WTC11 (cell line): ENCODE results near the gene LSM3. TPM values are rescaled to one million over a fixed set of nuclear protein-coding genes. Genes with fewer than 3 reads are reported as not detected.

Experiments used
- ATAC-seq: fragments of 200-7000 bp; cut with Tn5 transposase; 2 replicates; pipeline ENCODE4 v1.10.0; 2021; ENCODE audit warnings: mild to moderate bottlenecking, moderate library complexity
- CTCF ChIA-PET: fragments of 300-600 bp; sonication (Branson Sonifier 250); formaldehyde crosslinking; loops from one replicate; lab custom pipeline; 2021; ENCODE audit warnings: antibody characterized with exemption; lab: Charles Lee
- POLR2A ChIA-PET: fragments of 350-600 bp; sonication (Branson Sonifier 250); formaldehyde crosslinking; loops from one replicate; lab custom pipeline; 2021; ENCODE audit warnings: antibody characterized with exemption; lab: Charles Lee
- DNase-seq: peaks from one replicate; pipeline ENCODE4 v3.0.0; 2021; ENCODE audit warnings: low spot score
- H3K27ac Mint-ChIP-seq: 2 replicates; pipeline ENCODE4 v1.8.0; 2021; ENCODE audit warnings: mixed read lengths
- H3K27me3 Mint-ChIP-seq: 2 replicates; pipeline ENCODE4 v1.8.0; 2021; ENCODE audit warnings: low read depth, mild to moderate bottlenecking, moderate library complexity, mixed read lengths
- H3K36me3 Mint-ChIP-seq: 2 replicates; pipeline ENCODE4 v1.8.0; 2021; ENCODE audit warnings: mixed read lengths
- H3K4me1 Mint-ChIP-seq: 2 replicates; pipeline ENCODE4 v1.8.0; 2022; ENCODE audit warnings: mixed read lengths
- H3K4me3 Mint-ChIP-seq: 2 replicates; pipeline ENCODE4 v1.8.0; 2021; ENCODE audit warnings: mild to moderate bottlenecking, moderate library complexity, mixed read lengths
- H3K9me3 Mint-ChIP-seq: 2 replicates; pipeline ENCODE4 v1.8.0; 2021; ENCODE audit warnings: mixed read lengths
- ESRRA ChIP-seq: sonication (generic); formaldehyde crosslinking; IDR thresholded peaks from 2 replicates; pipeline ENCODE4 v1.8.1; 2022; ENCODE audit warnings: mild to moderate bottlenecking, missing genetic modification reagents, borderline replicate concordance
- IRF2 ChIP-seq: sonication (generic); formaldehyde crosslinking; IDR thresholded peaks from 2 replicates; pipeline ENCODE4 v1.8.0; 2022; ENCODE audit warnings: low read depth, missing genetic modification reagents, borderline replicate concordance
- NR2C2 ChIP-seq: sonication (generic); formaldehyde crosslinking; IDR thresholded peaks from 2 replicates; pipeline ENCODE4 v1.8.0; 2022; ENCODE audit warnings: mild to moderate bottlenecking, missing genetic modification reagents
- PRRX2 ChIP-seq: fragments of 250-450 bp; sonication (Bioruptor Pico); IDR thresholded peaks from 2 replicates; pipeline ENCODE4 v1.8.0; 2021; ENCODE audit warnings: mild to moderate bottlenecking
- ZBTB21 ChIP-seq: sonication (generic); formaldehyde crosslinking; IDR thresholded peaks from 2 replicates; pipeline ENCODE4 v1.8.1; 2023; ENCODE audit warnings: mild to moderate bottlenecking, missing genetic modification reagents, borderline replicate concordance
- ZNF232 ChIP-seq: sonication (generic); formaldehyde crosslinking; IDR thresholded peaks from 2 replicates; pipeline ENCODE4 v1.8.0; 2022; ENCODE audit warnings: mild to moderate bottlenecking, missing genetic modification reagents
- ZNF423 ChIP-seq: fragments of 250-450 bp; sonication (Bioruptor Pico); IDR thresholded peaks from 2 replicates; pipeline ENCODE4 v2.1.2; 2022; ENCODE audit warnings: mild to moderate bottlenecking, moderate library complexity
- total RNA-seq: library from RNA; stranded (reverse); gene quantifications from 3 replicates; pipeline ENCODE4 v1.2.3, GENCODE V29; 2021
- TF ChIP-seq, protein P1 (sequence below): sonication (generic); formaldehyde crosslinking; IDR thresholded peaks from 2 replicates; pipeline ENCODE4 v1.8.0; 2023; ENCODE audit warnings: mild to moderate bottlenecking, missing genetic modification reagents
- TF ChIP-seq, protein P2 (sequence below): sonication (generic); formaldehyde crosslinking; IDR thresholded peaks from 2 replicates; pipeline ENCODE4 v1.8.1; 2023; ENCODE audit warnings: mild to moderate bottlenecking, moderate library complexity, missing genetic modification reagents
- TF ChIP-seq, protein P3 (sequence below): sonication (generic); formaldehyde crosslinking; IDR thresholded peaks from 2 replicates; pipeline ENCODE4 v1.8.1; 2023; ENCODE audit warnings: mild to moderate bottlenecking, missing genetic modification reagents
- TF ChIP-seq, protein P4 (sequence below): fragments of 250-450 bp; sonication (Bioruptor Pico); IDR thresholded peaks from 2 replicates; pipeline ENCODE4 v1.9.0; 2021; ENCODE audit warnings: mild to moderate bottlenecking
- TF ChIP-seq, protein P5 (sequence below): fragments of 250-450 bp; sonication (Bioruptor Pico); conservative IDR thresholded peaks from 2 replicates; pipeline ENCODE4 v1.9.0; 2021; ENCODE audit warnings: mild to moderate bottlenecking

The LSM3 gene
- total RNA-seq, 1 experiment from 2014 or later, result 21.4 TPM

DNA sequence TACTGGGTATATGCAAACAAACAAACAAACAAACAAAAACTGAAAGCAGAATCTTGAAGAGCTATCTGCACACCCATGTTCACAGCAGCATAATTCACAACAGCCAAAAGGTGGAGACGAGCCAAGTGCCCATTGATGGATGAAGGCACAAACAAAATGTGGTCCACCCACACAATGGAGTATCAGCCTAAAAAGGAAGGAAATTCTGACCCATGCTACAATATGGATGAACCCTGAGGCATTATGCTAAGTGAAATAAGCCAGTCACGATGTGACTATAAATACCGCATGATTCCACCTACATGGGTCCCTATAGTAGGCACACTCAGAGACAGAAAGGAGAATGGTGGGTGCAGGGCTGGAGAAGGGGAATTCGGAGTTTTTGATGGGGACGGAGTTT is 24.3 kb upstream of the LSM3 start (continued):
- TF ChIP-seq, protein P1, sequence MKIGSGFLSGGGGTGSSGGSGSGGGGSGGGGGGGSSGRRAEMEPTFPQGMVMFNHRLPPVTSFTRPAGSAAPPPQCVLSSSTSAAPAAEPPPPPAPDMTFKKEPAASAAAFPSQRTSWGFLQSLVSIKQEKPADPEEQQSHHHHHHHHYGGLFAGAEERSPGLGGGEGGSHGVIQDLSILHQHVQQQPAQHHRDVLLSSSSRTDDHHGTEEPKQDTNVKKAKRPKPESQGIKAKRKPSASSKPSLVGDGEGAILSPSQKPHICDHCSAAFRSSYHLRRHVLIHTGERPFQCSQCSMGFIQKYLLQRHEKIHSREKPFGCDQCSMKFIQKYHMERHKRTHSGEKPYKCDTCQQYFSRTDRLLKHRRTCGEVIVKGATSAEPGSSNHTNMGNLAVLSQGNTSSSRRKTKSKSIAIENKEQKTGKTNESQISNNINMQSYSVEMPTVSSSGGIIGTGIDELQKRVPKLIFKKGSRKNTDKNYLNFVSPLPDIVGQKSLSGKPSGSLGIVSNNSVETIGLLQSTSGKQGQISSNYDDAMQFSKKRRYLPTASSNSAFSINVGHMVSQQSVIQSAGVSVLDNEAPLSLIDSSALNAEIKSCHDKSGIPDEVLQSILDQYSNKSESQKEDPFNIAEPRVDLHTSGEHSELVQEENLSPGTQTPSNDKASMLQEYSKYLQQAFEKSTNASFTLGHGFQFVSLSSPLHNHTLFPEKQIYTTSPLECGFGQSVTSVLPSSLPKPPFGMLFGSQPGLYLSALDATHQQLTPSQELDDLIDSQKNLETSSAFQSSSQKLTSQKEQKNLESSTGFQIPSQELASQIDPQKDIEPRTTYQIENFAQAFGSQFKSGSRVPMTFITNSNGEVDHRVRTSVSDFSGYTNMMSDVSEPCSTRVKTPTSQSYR (CRISPR knock-in tag), result no peak
- TF ChIP-seq, protein P2, sequence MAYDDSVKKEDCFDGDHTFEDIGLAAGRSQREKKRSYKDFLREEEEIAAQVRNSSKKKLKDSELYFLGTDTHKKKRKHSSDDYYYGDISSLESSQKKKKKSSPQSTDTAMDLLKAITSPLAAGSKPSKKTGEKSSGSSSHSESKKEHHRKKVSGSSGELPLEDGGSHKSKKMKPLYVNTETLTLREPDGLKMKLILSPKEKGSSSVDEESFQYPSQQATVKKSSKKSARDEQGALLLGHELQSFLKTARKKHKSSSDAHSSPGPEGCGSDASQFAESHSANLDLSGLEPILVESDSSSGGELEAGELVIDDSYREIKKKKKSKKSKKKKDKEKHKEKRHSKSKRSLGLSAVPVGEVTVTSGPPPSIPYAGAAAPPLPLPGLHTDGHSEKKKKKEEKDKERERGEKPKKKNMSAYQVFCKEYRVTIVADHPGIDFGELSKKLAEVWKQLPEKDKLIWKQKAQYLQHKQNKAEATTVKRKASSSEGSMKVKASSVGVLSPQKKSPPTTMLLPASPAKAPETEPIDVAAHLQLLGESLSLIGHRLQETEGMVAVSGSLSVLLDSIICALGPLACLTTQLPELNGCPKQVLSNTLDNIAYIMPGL (CRISPR knock-in tag), result no peak
- TF ChIP-seq, protein P3, sequence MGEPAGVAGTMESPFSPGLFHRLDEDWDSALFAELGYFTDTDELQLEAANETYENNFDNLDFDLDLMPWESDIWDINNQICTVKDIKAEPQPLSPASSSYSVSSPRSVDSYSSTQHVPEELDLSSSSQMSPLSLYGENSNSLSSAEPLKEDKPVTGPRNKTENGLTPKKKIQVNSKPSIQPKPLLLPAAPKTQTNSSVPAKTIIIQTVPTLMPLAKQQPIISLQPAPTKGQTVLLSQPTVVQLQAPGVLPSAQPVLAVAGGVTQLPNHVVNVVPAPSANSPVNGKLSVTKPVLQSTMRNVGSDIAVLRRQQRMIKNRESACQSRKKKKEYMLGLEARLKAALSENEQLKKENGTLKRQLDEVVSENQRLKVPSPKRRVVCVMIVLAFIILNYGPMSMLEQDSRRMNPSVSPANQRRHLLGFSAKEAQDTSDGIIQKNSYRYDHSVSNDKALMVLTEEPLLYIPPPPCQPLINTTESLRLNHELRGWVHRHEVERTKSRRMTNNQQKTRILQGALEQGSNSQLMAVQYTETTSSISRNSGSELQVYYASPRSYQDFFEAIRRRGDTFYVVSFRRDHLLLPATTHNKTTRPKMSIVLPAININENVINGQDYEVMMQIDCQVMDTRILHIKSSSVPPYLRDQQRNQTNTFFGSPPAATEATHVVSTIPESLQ (CRISPR knock-in tag), result no peak
- TF ChIP-seq NR2C2 (CRISPR knock-in tag), result no peak
- TF ChIP-seq PRRX2 (CRISPR knock-in tag), result no peak
- TF ChIP-seq, protein P4, sequence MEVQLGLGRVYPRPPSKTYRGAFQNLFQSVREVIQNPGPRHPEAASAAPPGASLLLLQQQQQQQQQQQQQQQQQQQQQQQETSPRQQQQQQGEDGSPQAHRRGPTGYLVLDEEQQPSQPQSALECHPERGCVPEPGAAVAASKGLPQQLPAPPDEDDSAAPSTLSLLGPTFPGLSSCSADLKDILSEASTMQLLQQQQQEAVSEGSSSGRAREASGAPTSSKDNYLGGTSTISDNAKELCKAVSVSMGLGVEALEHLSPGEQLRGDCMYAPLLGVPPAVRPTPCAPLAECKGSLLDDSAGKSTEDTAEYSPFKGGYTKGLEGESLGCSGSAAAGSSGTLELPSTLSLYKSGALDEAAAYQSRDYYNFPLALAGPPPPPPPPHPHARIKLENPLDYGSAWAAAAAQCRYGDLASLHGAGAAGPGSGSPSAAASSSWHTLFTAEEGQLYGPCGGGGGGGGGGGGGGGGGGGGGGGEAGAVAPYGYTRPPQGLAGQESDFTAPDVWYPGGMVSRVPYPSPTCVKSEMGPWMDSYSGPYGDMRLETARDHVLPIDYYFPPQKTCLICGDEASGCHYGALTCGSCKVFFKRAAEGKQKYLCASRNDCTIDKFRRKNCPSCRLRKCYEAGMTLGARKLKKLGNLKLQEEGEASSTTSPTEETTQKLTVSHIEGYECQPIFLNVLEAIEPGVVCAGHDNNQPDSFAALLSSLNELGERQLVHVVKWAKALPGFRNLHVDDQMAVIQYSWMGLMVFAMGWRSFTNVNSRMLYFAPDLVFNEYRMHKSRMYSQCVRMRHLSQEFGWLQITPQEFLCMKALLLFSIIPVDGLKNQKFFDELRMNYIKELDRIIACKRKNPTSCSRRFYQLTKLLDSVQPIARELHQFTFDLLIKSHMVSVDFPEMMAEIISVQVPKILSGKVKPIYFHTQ (CRISPR knock-in tag), result no peak
- TF ChIP-seq ESRRA (CRISPR knock-in tag), result no peak
- TF ChIP-seq IRF2 (CRISPR knock-in tag), result no peak

DNA sequence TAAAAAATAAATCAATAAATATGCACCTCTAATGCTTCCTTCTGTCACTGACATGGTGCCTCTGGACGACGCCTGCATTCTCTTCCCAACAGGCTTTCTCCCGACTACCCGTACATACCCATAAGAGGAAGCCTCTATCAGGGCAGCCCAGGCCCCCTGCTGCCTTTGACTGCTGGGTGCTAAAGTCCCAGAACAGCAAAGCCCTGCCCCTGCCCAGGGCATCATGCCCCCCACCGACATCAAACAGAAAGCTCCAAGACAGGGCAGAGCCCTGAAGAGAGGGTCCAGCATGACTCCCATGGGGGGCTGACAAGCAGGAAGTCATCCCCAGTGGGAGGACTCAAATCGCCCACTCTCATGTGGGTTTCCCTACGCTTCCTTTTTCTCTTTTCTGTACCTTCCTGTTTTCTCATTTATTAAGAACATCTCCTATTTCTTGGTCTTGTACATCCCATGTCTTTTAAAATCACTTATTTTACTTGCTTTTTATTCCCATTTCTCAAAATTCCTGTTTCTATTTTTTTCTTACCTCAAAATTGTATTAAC is 23.6 kb upstream of the LSM3 start:
- CTCF ChIA-PET, result interaction anchor here (0.9 kb wide), 1 partner anchor 10 kb away, joined by 4 read pairs; no protein-coding TSS in a partner anchor
- POLR2A ChIA-PET, result no interaction called here
- no peaks in the 10 kb centered on the region for H3K27me3 Mint-ChIP-seq
- no peaks in the 10 kb centered on the region for H3K9me3 Mint-ChIP-seq
- no peak overlapping the region for H3K4me3 Mint-ChIP-seq
- no peak for ATAC-seq
- H3K36me3 Mint-ChIP-seq, result peaks cover 46% of the 10 kb centered on the region
- no peaks in the 10 kb centered on the region; the same call in 1 of the 2 replicates for H3K4me1 Mint-ChIP-seq
- no peak overlapping the region for H3K27ac Mint-ChIP-seq
- DNase-seq, result no peak
- TF ChIP-seq, protein P5, sequence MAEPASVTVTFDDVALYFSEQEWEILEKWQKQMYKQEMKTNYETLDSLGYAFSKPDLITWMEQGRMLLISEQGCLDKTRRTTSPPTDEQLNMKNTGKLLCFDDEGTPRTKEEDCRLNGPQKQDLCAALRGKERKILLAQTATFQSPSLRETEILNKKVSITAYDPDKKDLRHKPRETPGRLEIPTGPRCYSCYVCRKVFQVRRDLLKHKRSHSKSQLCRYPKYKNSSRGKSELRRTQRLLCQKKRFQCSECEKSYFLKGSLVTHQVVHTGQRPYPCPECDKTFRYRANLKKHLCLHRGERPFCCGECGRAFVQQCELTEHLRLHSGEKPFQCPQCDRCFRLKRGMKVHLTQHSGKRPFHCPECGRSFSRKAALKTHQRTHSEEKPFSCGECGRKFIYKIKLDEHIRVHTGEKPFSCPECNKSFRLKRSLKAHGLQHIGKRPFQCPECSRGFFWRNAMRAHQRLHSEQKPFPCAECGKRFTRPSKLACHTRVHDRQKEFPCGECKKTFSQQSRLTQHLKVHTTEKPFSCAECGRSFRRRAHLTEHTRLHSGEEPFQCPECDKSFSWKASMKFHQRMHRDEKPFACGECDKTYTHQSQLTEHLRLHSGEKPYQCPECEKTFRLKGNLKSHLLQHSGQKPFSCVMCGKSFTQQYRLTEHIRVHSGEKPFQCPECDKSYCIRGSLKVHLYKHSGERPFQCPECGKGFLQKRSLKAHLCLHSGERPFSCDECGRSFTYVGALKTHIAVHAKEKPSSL (CRISPR knock-in tag), result no peak
- TF ChIP-seq ZNF232 (CRISPR knock-in tag) (no peak), ZNF423 (peak; percentile 25; the same call in 1 of the 2 replicates), ZBTB21 (no peak)
- TF ChIP-seq, protein P1 (CRISPR knock-in tag), result no peak
